Keratinocyte (primary cell): Measurements from ENCODE around the gene CDK15.

ENCODE experiments used
- CTCF ChIP-seq, 3 experiments: IDR thresholded peaks in 1 of 3; conservative IDR thresholded peaks in 1 of 3; optimal IDR thresholded peaks in 1 of 3; 2 replicates in 2 of 3; 3 replicates in 1 of 3; pipeline versions ENCODE3 to v1.5.1; 2011; ENCODE audit warnings: low read length in 3 of 3, mild to moderate bottlenecking in 3 of 3, moderate library complexity in 2 of 3, control low read depth in 1 of 3, inconsistent platforms in 1 of 3; ENCODE audit not compliant: insufficient read depth in 2 of 3; ENCODE audit errors: extremely low read depth in 1 of 3
- EZH2 ChIP-seq: IDR thresholded peaks from one replicate; pipeline ENCODE4 v1.6.1; 2012; ENCODE audit warnings: inconsistent platforms, mild to moderate bottlenecking, low read length, moderate library complexity

GRCh38 chr2:201900362-201900761 is 94.0 kb downstream of the CDK15 start:
- TF ChIP-seq CTCF (optimal IDR thresholded peaks at IDR 0.05 in 1 of 3, IDR thresholded peaks at IDR 0.05 in 1 of 3, conservative IDR thresholded peaks at IDR 0.05 in 1 of 3; ENCODE audit: extremely low read depth in 1 of 3, insufficient read depth in 2 of 3, low read length in 3 of 3) (no peak), EZH2 (no peak)
